CD4-positive, alpha-beta T cell treated with Interleukin-15 for 1 hour (primary cell): Measurements from ENCODE around the gene COG5.

Experiments
- DNase-seq: peaks from one replicate; pipeline ENCODE4 v3.0.0-alpha.2; 2020

COG5 gene

GRCh38 chr7:107213193-107213788, 350.4 kb downstream of the COG5 start:
- DNase-seq = no peak

GRCh38 chr7:107212725-107213124, 351.0 kb downstream of the COG5 start:
- no peak for DNase-seq

GRCh38 chr7:107210400-107210799, 353.3 kb downstream of the COG5 start:
- no peak for DNase-seq

- DNase-seq = no peak
Measured at GRCh38 chr7:107209565-107209964, 354.2 kb downstream of the COG5 start.

- DNase-seq = no peak
Measured at GRCh38 chr7:107208563-107208962, 355.2 kb downstream of the COG5 start.

GRCh38 chr7:107208024-107208521, 355.6 kb downstream of the COG5 start:
- no peak for DNase-seq

- no peak for DNase-seq
Measured at GRCh38 chr7:107207459-107207858, 356.3 kb downstream of the COG5 start.

GRCh38 chr7:107206706-107207105, 357.0 kb downstream of the COG5 start:
- no peak for DNase-seq

- no peak for DNase-seq
Measured at GRCh38 chr7:107206136-107206535, 357.6 kb downstream of the COG5 start.

- DNase-seq = no peak
Measured at GRCh38 chr7:107203607-107204006, 360.1 kb downstream of the COG5 start.

- no peak for DNase-seq
Measured at GRCh38 chr7:107201795-107202450, 361.8 kb downstream of the COG5 start.

- no peak for DNase-seq
Measured at GRCh38 chr7:107196834-107197610, 366.7 kb downstream of the COG5 start.

GRCh38 chr7:107194052-107194451, 369.7 kb downstream of the COG5 start:
- no peak for DNase-seq

GRCh38 chr7:107190090-107190489, 373.6 kb downstream of the COG5 start:
- no peak for DNase-seq

- DNase-seq = no peak
Measured at GRCh38 chr7:107187774-107188173, 375.9 kb downstream of the COG5 start.

GRCh38 chr7:107186240-107186639, 377.5 kb downstream of the COG5 start:
- no peak for DNase-seq

GRCh38 chr7:107185716-107186115, 378.0 kb downstream of the COG5 start:
- no peak for DNase-seq

GRCh38 chr7:107181172-107181571, 382.5 kb downstream of the COG5 start:
- DNase-seq = no peak

GRCh38 chr7:107180378-107180777, 383.3 kb downstream of the COG5 start:
- no peak for DNase-seq

- DNase-seq = no peak
Measured at GRCh38 chr7:107179326-107180164, 384.2 kb downstream of the COG5 start.

- DNase-seq = no peak
Measured at GRCh38 chr7:107173691-107174406, 389.9 kb downstream of the COG5 start.

- DNase-seq = no peak
Measured at GRCh38 chr7:107173191-107173590, 390.5 kb downstream of the COG5 start.
